ENCODE data around the gene MASTL.

Gene MASTL

DNA sequence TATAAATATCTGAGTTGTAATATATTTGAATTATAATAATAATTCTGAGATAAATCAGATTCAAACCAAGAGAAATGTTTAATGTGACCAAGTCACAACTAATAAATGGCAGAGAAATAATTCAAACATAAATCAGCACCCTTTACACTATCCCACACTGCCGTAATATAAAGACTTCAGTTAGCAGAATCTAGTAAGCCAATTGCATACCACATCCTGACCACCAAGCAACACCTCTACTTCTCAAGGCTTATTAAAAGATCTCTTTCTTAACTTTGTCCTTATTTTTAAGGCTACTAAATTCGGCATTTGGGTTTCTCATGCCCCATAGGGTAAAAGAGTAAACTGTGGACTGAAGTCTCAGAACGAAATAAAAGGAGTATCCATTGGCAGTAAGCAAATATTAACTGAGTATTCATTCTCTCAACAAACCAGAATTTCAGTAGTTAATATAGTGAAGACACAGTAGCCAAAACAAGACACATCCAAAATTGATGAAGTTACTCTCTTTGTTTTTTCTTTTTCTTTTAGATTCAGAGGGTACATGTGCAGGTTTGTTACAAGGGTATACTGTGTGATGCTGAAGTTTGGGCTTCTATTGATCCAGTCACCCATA is 70.6 kb downstream of the MASTL start:
- DNase-seq (ENCODE audit: low spot score) = no peak

- DNase-seq (ENCODE audit: low spot score) = no peak
Observed at GRCh38 chr10:27230022-27230421, 74.9 kb downstream of the MASTL start.

GRCh38 chr10:27235706-27236105 is 80.6 kb downstream of the MASTL start:
- no peak for DNase-seq (ENCODE audit: low spot score)

All from kidney tubule cell (primary cell).